ENCODE results near the gene ACSS1.

Gene ACSS1

DNA sequence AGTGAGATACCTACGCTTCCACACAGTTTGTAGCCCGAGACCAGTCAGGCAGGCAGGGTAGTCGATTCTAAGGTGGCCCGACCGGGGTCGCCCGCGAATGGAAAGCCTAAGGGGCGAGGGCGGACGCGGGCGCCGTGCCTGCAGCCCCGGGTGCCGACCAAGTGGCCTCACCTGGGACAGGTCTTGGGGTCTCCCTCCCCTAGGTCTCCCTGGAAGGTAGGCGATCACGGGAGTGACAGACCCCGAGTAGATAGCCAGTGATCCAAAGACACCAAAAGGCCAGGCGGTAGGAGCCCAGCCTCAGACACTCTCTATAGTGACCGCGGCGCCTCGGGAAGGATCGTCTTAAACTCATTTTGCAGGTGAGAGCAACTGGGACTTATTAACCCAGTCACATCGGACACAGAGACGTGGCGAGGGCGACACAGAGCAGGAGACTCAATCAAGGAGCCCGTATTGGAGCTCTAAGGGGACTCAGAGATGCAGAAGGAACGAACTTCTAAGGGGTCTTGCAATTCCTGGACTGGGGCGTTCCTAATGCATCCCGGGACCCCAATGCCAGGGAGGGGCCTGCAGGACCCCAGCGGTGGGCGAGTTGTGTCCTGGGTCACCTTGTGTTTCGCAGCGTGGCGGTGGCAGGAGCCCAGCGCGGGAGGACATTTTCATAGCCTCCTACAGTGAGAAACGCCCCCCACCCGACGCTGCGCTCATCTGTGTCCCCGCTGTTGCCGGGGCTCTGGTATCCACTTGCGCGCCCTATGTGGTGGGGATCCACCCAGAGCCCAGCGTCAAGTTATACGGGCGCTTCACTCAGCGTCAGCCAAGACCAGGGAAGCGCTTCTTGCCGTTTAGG lies 26.1 kb upstream of the ACSS1 start:
- no peak for DNase-seq (ENCODE audit: low read depth)
- H3K4me3 ChIP-seq (ENCODE audit: control insufficient read depth, low read depth, low read length): no peak overlapping the region
- TF ChIP-seq CTCF (IDR thresholded peaks at IDR 0.05; ENCODE audit: control insufficient read depth, insufficient read depth, low read depth, low read length, missing control alignments): peak; percentile 45

GRCh38 chr20:25083141-25083772 lies 25.3 kb upstream of the ACSS1 start:
- TF ChIP-seq CTCF (IDR thresholded peaks at IDR 0.05; ENCODE audit: control insufficient read depth, insufficient read depth, low read depth, low read length, missing control alignments): no peak
- DNase-seq (ENCODE audit: low read depth): no peak
- H3K4me3 ChIP-seq (ENCODE audit: control insufficient read depth, low read depth, low read length): no peak overlapping the region

DNA sequence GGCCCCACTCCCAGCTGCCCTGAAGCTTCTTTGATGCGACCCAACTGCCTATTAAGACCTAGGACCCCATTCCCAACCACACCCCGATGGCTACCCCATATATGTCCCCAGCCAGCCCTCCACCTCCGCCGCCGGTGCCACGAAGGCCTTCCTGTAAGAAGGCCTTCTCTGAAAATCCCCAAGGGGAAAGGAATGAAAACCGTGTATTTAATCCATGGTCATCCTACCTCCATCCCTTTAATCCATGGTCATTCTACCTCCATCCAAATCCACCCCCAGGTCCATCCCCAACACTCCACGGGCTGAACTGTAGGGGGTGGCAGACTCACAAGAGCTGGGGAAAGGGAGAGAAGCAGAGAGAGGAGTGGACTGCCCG lies 24.5 kb upstream of the ACSS1 start:
- TF ChIP-seq CTCF (IDR thresholded peaks at IDR 0.05; ENCODE audit: control insufficient read depth, insufficient read depth, low read depth, low read length, missing control alignments): peak; percentile 10
- no peak for DNase-seq (ENCODE audit: low read depth)
- H3K4me3 ChIP-seq (ENCODE audit: control insufficient read depth, low read depth, low read length): no peak overlapping the region

GRCh38 chr20:25081730-25082497 lies 24.0 kb upstream of the ACSS1 start, which contains the start of gene VSX1:
TSS of gene VSX1 (minus strand) at chr20:25082141. CDS start at chr20:25082096, 45 bp downstream.
- no peak for TF ChIP-seq CTCF (IDR thresholded peaks at IDR 0.05; ENCODE audit: control insufficient read depth, insufficient read depth, low read depth, low read length, missing control alignments)
- DNase-seq (ENCODE audit: low read depth): no peak
- H3K4me3 ChIP-seq (ENCODE audit: control insufficient read depth, low read depth, low read length): no peak within 1 kb of the TSS

GRCh38 chr20:25081065-25081729 lies 23.3 kb upstream of the ACSS1 start:
- no peak overlapping the region for H3K4me3 ChIP-seq (ENCODE audit: control insufficient read depth, low read depth, low read length)
- no peak for TF ChIP-seq CTCF (IDR thresholded peaks at IDR 0.05; ENCODE audit: control insufficient read depth, insufficient read depth, low read depth, low read length, missing control alignments)
- no peak for DNase-seq (ENCODE audit: low read depth)

- H3K4me3 ChIP-seq (ENCODE audit: control insufficient read depth, low read depth, low read length): no peak overlapping the region
- no peak for DNase-seq (ENCODE audit: low read depth)
- TF ChIP-seq CTCF (IDR thresholded peaks at IDR 0.05; ENCODE audit: control insufficient read depth, insufficient read depth, low read depth, low read length, missing control alignments): no peak
These were observed 21.2 kb upstream of the ACSS1 start for GRCh38 chr20:25079171-25079570.

All from AG09309 (cell line).